HepG2 (cell line): ENCODE data around the gene VWC2L. TPM values are rescaled to one million over a fixed set of nuclear protein-coding genes. Genes with fewer than 3 reads are reported as not detected.

Source experiments
- ARHGAP35 ChIP-seq: sonication (generic); formaldehyde crosslinking; IDR thresholded peaks from 2 replicates; pipeline ENCODE4 v1.9.0; 2022; ENCODE audit warnings: mild to moderate bottlenecking, inconsistent platforms, moderate library complexity, missing genetic modification reagents, borderline replicate concordance
- CEBPB ChIP-seq: IDR thresholded peaks from 2 replicates; pipeline ENCODE4 v1.6.1; 2011; ENCODE audit warnings: low read depth, low read length, improper control_type of control experiment, borderline replicate concordance
- FOXA3 ChIP-seq: IDR thresholded peaks from 2 replicates; pipeline ENCODE4 v1.6.1; 2016; ENCODE audit warnings: missing genetic modification reagents, missing compliant biosample characterization
- HNF4A ChIP-seq: sonication (generic); formaldehyde crosslinking; IDR thresholded peaks from 2 replicates; pipeline ENCODE4 v1.4.0; 2020; ENCODE audit warnings: missing genetic modification reagents
- HOXA5 ChIP-seq: sonication (generic); formaldehyde crosslinking; IDR thresholded peaks from 2 replicates; pipeline ENCODE4 v1.4.0; 2020; ENCODE audit warnings: missing genetic modification reagents
- MLX ChIP-seq: IDR thresholded peaks from 2 replicates; pipeline ENCODE4 v1.6.1; 2016
- MXI1 ChIP-seq: IDR thresholded peaks from 3 replicates; pipeline ENCODE4 v1.6.1; 2012; ENCODE audit warnings: low read depth, low read length, inconsistent platforms, borderline replicate concordance
- NFE2L1 ChIP-seq: sonication (generic); formaldehyde crosslinking; IDR thresholded peaks from 2 replicates; pipeline ENCODE4 v1.4.0; 2020; ENCODE audit warnings: missing genetic modification reagents, mild to moderate bottlenecking, borderline replicate concordance
- RNF2 ChIP-seq: fragments of 450-650 bp; conservative IDR thresholded peaks from 2 replicates; pipeline ENCODE4 v1.6.1; 2016; ENCODE audit warnings: low read depth
- SRSF9 ChIP-seq: fragments of 200-400 bp; formaldehyde crosslinking; IDR thresholded peaks from 2 replicates; pipeline ENCODE4 v1.6.1; 2018; ENCODE audit warnings: borderline replicate concordance, mild to moderate bottlenecking, low read depth, low read length; ENCODE audit not compliant: insufficient read depth, poor library complexity, severe bottlenecking
- TARDBP ChIP-seq: sonication (generic); formaldehyde crosslinking; IDR thresholded peaks from 2 replicates; pipeline ENCODE4 v1.8.0; 2022; ENCODE audit warnings: mild to moderate bottlenecking, missing genetic modification reagents
- TCF7 ChIP-seq: sonication (generic); IDR thresholded peaks from 2 replicates; pipeline ENCODE4 v1.6.1; 2016; ENCODE audit warnings: antibody characterized with exemption, low read depth
- TMF1 ChIP-seq: sonication (generic); formaldehyde crosslinking; IDR thresholded peaks from 2 replicates; pipeline ENCODE4 v1.8.1; 2022; ENCODE audit warnings: low read depth, missing genetic modification reagents
- YEATS4 ChIP-seq: sonication (generic); formaldehyde crosslinking; IDR thresholded peaks from 2 replicates; pipeline ENCODE4 v1.4.0; 2020; ENCODE audit warnings: missing genetic modification reagents, borderline replicate concordance
- ZFP90 ChIP-seq: sonication (generic); formaldehyde crosslinking; IDR thresholded peaks from 2 replicates; pipeline ENCODE4 v1.8.0; 2022; ENCODE audit warnings: missing genetic modification reagents, mild to moderate bottlenecking, inconsistent platforms, borderline replicate concordance
- ZFYVE20 ChIP-seq: sonication (generic); formaldehyde crosslinking; IDR thresholded peaks from 2 replicates; pipeline ENCODE4 v1.8.0; 2023; ENCODE audit warnings: low read depth, mild to moderate bottlenecking, moderate library complexity, missing genetic modification reagents, borderline replicate concordance
- ZMYM2 ChIP-seq: sonication (generic); formaldehyde crosslinking; IDR thresholded peaks from 2 replicates; pipeline ENCODE4 v1.8.0; 2022; ENCODE audit warnings: mild to moderate bottlenecking, missing genetic modification reagents
- ZNF12 ChIP-seq: sonication (generic); formaldehyde crosslinking; IDR thresholded peaks from 2 replicates; pipeline ENCODE4 v1.5.0; 2020; ENCODE audit warnings: missing genetic modification reagents
- ZNF616 ChIP-seq: sonication (generic); formaldehyde crosslinking; IDR thresholded peaks from 2 replicates; pipeline ENCODE4 v1.5.0; 2020; ENCODE audit warnings: low read depth, mild to moderate bottlenecking, missing genetic modification reagents
- ZNF646 ChIP-seq: sonication (generic); formaldehyde crosslinking; IDR thresholded peaks from 2 replicates; pipeline ENCODE4 v1.9.0; 2021; ENCODE audit warnings: mild to moderate bottlenecking, missing genetic modification reagents
- ZNF674 ChIP-seq: sonication (generic); formaldehyde crosslinking; IDR thresholded peaks from 2 replicates; pipeline ENCODE4 v1.5.0; 2020; ENCODE audit warnings: low read depth, mild to moderate bottlenecking, missing genetic modification reagents
- ZNF75D ChIP-seq: sonication (generic); formaldehyde crosslinking; IDR thresholded peaks from 2 replicates; pipeline ENCODE4 v1.8.1; 2023; ENCODE audit warnings: missing genetic modification reagents, mild to moderate bottlenecking, borderline replicate concordance
- polyA plus RNA-seq, 8 experiments: library from polyadenylated mRNA; depleted of rRNA in 3 of 8; stranded (reverse) in 7 of 8; unstranded in 1 of 8; fragments of >200 nt; fragmentation: Illumina TruSeq in 4 of 8; extraction: Trizol in 4 of 8; gene quantifications; 2 replicates each; pipeline versions ENCODE4 v1.2.1 to v1.2.3, GENCODE V29; 2011 to 2016; ENCODE audit warnings: low read depth in 4 of 8, missing spikeins in 1 of 8, mixed read lengths in 1 of 8; ENCODE audit not compliant: insufficient read depth in 1 of 8
- total RNA-seq, 5 experiments: library from RNA; depleted of rRNA; stranded (reverse); fragments of >200 nt; fragmentation: Illumina TruSeq; extraction: Trizol; gene quantifications; 2 replicates each; pipeline ENCODE4 v1.2.3, GENCODE V29; 2016; ENCODE audit warnings: low read depth in 1 of 5

The VWC2L gene
- total and polyA plus RNA-seq, 2 of the 13 experiments (the other 11 are each of a cell fraction or from before 2014, with no cell fraction given) = not detected

- TF ChIP-seq ZNF646 (CRISPR knock-in tag) (no peak), ZFP90 (peak; percentile 72; the same call in 1 of the 2 replicates), ZFYVE20 (CRISPR knock-in tag) (peak; percentile 91; the same call in 1 of the 2 replicates), RNF2 (no peak), ARHGAP35 (CRISPR knock-in tag) (no peak; the same call in 1 of the 2 replicates), TMF1 (CRISPR knock-in tag) (peak; percentile 84; the same call in 1 of the 2 replicates), TARDBP (CRISPR knock-in tag) (peak; percentile 68; the same call in 1 of the 2 replicates), CEBPB (peak; percentile 78), ZNF75D (no peak), TCF7 (no peak), HOXA5 (CRISPR knock-in tag) (peak; percentile 98), ZNF616 (peak; percentile 93), ZNF12 (CRISPR knock-in tag) (peak; percentile 80), MXI1 (no peak), HNF4A (CRISPR knock-in tag) (no peak; the same call in 1 of the 2 replicates), FOXA3 (CRISPR knock-in tag) (peak; percentile 66), ZNF674 (CRISPR knock-in tag) (no peak), ZMYM2 (CRISPR knock-in tag) (no peak), YEATS4 (CRISPR knock-in tag) (peak; percentile 53; the same call in 1 of the 2 replicates), SRSF9 (no peak), MLX (CRISPR knock-in tag) (peak; percentile 32; the same call in 1 of the 2 replicates), NFE2L1 (CRISPR knock-in tag) (no peak)
These were observed at the start of gene VWC2L (continued) for GRCh38 chr2:214410918-214411554.
